HG03064 (cell line): Measurements from ENCODE around the gene C1QB.
"Not testable (repeated sequence)": the region's sequence is repeated elsewhere in the genome, so short reads cannot be mapped to it uniquely, and the experiment has no call there.

ENCODE experiments used
- ATAC-seq: cut with Tn5 transposase; IDR thresholded peaks from one replicate; pipeline ENCODE4 v1.9.1; 2021; ENCODE audit warnings: low read depth; ENCODE audit not compliant: unreplicated experiment

Gene C1QB

DNA sequence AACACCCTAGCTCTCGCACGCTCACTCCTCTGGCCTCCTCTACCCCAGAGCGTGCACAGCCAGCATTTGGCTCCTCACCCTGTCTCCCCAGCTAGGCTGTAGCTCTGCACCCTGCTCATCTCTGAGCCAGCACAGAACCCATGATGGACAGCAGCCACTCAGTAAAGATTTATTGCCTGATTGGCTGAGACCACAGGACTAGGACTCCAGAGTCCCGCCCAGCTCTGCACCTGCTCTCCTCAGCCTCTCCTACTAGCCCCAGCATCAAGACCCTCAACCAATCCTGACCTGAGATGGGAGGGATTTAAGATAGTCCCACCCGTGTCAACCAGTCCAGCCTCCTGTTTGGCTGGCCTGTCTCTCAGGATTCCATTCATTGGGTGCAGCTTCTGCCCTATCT, 9.3 kb downstream of the C1QB start:
- ATAC-seq, result no peak

DNA sequence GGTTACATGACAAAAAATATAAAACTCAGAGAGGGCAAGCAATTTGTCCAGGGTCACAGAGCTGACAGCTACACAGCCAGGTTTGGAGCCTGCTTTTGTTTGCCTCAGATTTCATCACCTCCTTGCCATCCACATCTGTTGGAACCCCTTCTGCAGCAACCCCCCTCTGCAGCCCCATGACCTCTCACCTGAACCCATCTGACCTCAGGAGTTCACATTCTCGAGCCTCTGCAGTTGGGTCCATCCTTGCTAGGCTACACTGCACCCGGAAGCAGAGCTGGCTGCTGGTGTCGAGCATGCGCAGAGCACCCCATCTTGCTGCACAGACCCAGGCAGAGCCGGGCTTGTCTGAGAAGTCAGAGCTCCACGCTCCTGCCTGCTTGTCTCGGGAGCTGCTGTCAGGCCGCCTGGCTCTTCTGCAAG, 10.0 kb downstream of the C1QB start:
- ATAC-seq, result no peak

GRCh38 chr1:22665752-22666151, 12.7 kb downstream of the C1QB start:
- ATAC-seq, result no peak

DNA sequence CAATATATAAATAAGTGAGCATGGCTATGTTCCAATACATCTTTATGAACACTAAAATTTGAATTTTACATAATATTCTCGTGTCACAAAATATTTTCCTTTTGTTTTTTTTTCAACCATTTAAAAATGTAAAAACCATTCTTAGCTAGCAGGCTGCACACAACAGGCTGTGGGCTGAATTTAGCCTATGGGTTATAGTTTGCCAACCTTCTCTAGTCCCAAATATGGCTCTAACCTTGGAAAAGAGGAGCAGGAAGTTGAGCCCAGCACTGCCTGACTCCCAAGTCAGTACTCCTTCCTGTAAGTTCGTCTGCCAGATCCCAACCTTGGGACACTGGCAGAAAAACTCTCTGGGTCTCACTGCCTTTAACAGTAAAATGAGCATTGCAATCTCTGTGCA, 13.4 kb downstream of the C1QB start:
- no peak for ATAC-seq

GRCh38 chr1:22668840-22669239, 15.8 kb downstream of the C1QB start:
- not testable (repeated sequence) for ATAC-seq

GRCh38 chr1:22670352-22670975, 17.4 kb downstream of the C1QB start:
- no peak for ATAC-seq

GRCh38 chr1:22671999-22672398, 19.0 kb downstream of the C1QB start:
- ATAC-seq, result no peak

DNA sequence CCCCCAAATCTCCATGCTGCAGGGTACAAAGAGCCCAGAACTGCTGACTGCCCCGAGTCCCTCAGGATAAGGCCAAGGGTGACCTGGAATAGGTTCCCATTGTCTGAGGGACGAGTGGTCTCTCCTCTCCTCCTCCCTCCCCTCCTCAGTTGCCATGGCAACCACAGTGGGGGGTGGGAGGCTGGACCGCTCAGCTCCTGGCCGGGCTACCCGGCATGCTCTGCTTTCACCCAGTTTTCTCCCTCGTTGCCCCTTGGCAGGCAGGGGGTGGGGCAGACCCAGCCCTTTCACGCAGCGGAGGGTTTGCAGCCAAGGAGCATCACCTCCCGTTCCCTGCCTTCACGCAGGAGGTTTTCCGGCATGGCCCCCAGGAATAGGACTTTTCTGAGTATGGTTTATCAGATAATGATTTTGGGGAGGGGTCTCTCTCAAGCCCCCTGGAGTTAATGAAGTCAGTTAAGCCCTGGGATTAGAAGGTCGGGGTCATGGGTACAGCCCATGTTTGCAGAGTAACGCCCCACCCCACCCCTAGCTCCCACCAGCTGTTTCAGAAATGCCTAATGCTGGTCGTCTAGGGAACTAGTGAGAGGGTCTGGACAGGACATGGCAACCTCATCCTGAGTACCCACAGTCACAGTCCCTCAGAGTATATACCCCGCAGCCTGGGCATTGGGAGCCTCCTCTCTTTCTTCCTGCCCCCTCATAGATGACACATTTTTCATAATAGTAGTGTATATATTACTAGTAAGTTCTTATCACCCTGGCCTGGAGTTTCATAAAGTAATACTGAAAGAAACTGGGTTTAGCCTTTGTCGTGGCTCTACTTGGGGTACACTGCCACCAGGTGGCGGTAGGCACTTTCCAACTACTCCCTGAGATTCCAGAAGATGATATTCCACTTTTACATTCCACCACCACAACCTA, 20.7 kb downstream of the C1QB start:
- ATAC-seq, result no peak

- no peak for ATAC-seq
Measured at GRCh38 chr1:22674410-22674749, 21.3 kb downstream of the C1QB start.

GRCh38 chr1:22676151-22676550, 23.1 kb downstream of the C1QB start:
- ATAC-seq, result not testable (repeated sequence)

- ATAC-seq, result no peak
Measured at GRCh38 chr1:22676916-22677583, 24.0 kb downstream of the C1QB start.

- no peak for ATAC-seq
Measured at GRCh38 chr1:22677931-22678896, 25.2 kb downstream of the C1QB start.

DNA sequence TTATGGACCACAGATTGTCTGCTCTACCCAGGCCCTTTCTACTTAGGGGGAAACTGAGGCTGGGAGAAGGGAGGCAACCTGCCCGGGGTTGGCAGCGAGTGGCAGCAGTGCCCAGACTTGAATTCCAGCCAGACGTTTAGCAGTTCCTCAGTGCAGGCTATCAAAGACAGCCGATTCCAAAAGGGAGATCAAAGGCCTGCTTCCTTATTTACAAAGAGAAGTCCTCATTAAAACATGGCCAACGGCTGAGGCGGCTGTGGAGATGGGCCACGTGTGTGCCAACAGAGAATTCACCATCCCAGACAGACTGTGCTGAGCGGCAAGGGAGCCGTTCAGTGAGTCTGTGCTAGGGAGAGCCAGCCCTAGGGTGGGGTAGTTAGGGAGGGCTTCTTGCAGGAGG, 27.7 kb downstream of the C1QB start:
- no peak for ATAC-seq

GRCh38 chr1:22681556-22682276, 28.7 kb downstream of the C1QB start:
- ATAC-seq, result no peak

DNA sequence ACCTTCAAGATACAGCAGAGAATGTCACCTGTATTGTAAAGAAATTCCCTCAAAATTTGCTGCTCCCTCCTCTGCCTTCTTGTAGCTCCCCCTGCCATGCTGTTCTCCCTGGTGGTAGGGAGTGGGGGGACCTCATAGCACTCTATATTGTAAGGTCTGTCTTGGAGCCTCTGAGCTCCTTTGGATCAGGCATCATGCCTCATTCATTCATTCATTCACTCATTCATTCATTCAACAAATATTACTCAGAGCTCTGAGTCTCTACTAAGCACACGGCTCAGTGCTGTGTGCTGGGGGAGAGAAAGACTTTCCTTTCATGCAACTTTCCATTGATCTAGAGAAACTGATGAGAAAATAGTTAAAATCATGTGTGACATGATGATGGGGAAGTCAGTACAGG, 30.5 kb downstream of the C1QB start:
- no peak for ATAC-seq

GRCh38 chr1:22685591-22686059, 32.6 kb downstream of the C1QB start:
- ATAC-seq, result no peak

- ATAC-seq, result no peak
Measured at GRCh38 chr1:22687191-22687590, 34.2 kb downstream of the C1QB start.

- no peak for ATAC-seq
Measured at GRCh38 chr1:22688466-22688865, 35.4 kb downstream of the C1QB start.

DNA sequence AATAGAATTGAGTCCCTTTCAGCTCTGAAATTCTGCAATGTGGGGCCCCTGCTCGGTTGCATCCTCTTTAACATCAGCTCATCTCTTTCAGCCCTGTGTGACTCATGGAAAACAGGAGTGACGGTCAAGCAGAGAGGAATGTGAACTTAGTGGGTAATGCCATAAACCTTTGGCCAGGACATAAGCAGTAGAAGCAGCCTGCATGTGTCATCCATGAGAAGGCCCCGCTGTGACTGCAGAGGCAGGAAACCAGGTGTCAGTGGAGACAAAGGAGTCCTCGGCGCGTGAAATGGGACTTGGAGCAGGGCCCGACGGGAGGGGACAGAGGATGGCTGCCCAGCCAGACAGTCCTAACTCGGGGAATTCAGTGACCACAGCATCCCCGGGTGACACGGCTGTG, 36.5 kb downstream of the C1QB start:
- ATAC-seq, result no peak
